ENCODE measurements around the gene PAPPA.

The PAPPA gene

GRCh38 chr9:116280529-116280928, 126.9 kb downstream of the PAPPA start:
- H3K4me3 ChIP-seq (ENCODE audit: low read depth in 1 of 2, low read length in 1 of 2) = no peak overlapping the region
- no peak overlapping the region for H3K27ac ChIP-seq
- no peaks in the 10 kb centered on the region for H3K27me3 ChIP-seq
- TF ChIP-seq, protein P1, sequence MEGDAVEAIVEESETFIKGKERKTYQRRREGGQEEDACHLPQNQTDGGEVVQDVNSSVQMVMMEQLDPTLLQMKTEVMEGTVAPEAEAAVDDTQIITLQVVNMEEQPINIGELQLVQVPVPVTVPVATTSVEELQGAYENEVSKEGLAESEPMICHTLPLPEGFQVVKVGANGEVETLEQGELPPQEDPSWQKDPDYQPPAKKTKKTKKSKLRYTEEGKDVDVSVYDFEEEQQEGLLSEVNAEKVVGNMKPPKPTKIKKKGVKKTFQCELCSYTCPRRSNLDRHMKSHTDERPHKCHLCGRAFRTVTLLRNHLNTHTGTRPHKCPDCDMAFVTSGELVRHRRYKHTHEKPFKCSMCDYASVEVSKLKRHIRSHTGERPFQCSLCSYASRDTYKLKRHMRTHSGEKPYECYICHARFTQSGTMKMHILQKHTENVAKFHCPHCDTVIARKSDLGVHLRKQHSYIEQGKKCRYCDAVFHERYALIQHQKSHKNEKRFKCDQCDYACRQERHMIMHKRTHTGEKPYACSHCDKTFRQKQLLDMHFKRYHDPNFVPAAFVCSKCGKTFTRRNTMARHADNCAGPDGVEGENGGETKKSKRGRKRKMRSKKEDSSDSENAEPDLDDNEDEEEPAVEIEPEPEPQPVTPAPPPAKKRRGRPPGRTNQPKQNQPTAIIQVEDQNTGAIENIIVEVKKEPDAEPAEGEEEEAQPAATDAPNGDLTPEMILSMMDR (IDR thresholded peaks at IDR 0.05) = no peak
- H3K36me3 ChIP-seq = no peaks in the 10 kb centered on the region
- no peaks in the 10 kb centered on the region for H3K9me3 ChIP-seq
- H3K4me1 ChIP-seq (ENCODE audit: control insufficient read depth in 1 of 2, insufficient read depth in 1 of 2, low read depth in 1 of 2, low read length in 1 of 2) = no peaks in the 10 kb centered on the region

- Histone ChIP-seq H3K4me1 (ENCODE audit: control insufficient read depth in 1 of 2, insufficient read depth in 1 of 2, low read depth in 1 of 2, low read length in 1 of 2) (no peaks in the 10 kb centered on the region), H3K9me3 (no peaks in the 10 kb centered on the region), H3K27ac (no peak overlapping the region), H3K4me3 (ENCODE audit: low read depth in 1 of 2, low read length in 1 of 2) (no peak overlapping the region), H3K27me3 (no peaks in the 10 kb centered on the region), H3K36me3 (no peaks in the 10 kb centered on the region)
- TF ChIP-seq, protein P1 (IDR thresholded peaks at IDR 0.05) = no peak
Observed at GRCh38 chr9:116282597-116282996, 129.0 kb downstream of the PAPPA start.

GRCh38 chr9:116284518-116284917, 130.9 kb downstream of the PAPPA start:
- no peak overlapping the region for H3K27ac ChIP-seq
- no peaks in the 10 kb centered on the region for H3K27me3 ChIP-seq
- H3K36me3 ChIP-seq = no peaks in the 10 kb centered on the region
- H3K4me1 ChIP-seq (ENCODE audit: control insufficient read depth in 1 of 2, insufficient read depth in 1 of 2, low read depth in 1 of 2, low read length in 1 of 2) = no peaks in the 10 kb centered on the region
- H3K9me3 ChIP-seq = no peaks in the 10 kb centered on the region
- TF ChIP-seq, protein P1 (IDR thresholded peaks at IDR 0.05) = no peak
- no peak overlapping the region for H3K4me3 ChIP-seq (ENCODE audit: low read depth in 1 of 2, low read length in 1 of 2)

GRCh38 chr9:116285320-116285719, 131.7 kb downstream of the PAPPA start:
- no peaks in the 10 kb centered on the region for H3K36me3 ChIP-seq
- H3K27ac ChIP-seq = no peak overlapping the region
- H3K27me3 ChIP-seq = no peaks in the 10 kb centered on the region
- TF ChIP-seq, protein P1 (IDR thresholded peaks at IDR 0.05) = no peak
- H3K4me3 ChIP-seq (ENCODE audit: low read depth in 1 of 2, low read length in 1 of 2) = no peak overlapping the region
- H3K9me3 ChIP-seq = no peaks in the 10 kb centered on the region
- H3K4me1 ChIP-seq (ENCODE audit: control insufficient read depth in 1 of 2, insufficient read depth in 1 of 2, low read depth in 1 of 2, low read length in 1 of 2) = no peaks in the 10 kb centered on the region

DNA sequence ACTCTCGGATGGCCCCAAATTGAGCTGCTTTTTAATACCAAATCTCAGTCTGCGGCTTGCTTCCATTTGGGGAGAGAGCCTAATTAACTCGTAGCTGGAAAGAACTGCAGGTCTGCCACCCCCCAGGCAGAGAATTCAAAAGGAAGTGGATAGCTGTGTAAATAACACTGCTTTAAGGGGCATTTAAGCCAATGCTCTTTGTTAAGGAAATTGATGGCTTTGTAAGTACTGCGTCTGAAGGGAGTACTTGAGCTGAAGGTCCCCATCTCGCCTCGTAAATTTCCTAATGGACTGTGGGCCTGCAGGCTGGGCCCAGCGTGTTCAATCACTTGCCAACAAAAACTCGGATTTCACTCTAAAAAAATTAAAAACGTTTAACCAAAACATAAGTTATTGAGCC, 132.7 kb downstream of the PAPPA start:
- Histone ChIP-seq H3K27me3 (no peaks in the 10 kb centered on the region), H3K4me3 (ENCODE audit: low read depth in 1 of 2, low read length in 1 of 2) (no peak overlapping the region), H3K27ac (no peak overlapping the region), H3K9me3 (no peaks in the 10 kb centered on the region), H3K36me3 (no peaks in the 10 kb centered on the region), H3K4me1 (ENCODE audit: control insufficient read depth in 1 of 2, insufficient read depth in 1 of 2, low read depth in 1 of 2, low read length in 1 of 2) (no peaks in the 10 kb centered on the region)
- TF ChIP-seq, protein P1 (IDR thresholded peaks at IDR 0.05) = no peak

DNA sequence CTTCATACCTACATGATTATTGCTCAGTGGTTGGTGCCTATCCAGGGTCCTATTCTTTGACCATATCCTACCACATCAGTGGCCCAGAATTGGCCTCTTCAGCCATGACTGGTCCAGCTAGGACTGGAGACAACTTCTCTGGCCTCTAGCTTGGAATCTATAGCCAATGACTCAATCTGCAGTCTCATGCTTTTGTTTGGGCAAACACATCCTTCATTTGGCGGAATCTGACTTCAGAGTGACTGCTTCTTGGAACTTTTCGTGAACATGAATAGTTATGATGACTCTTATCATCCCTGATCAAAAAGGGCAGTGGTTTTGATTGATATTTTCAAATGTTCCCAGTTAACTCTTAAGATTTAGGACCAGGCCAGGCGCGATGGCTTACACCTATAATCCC, 134.1 kb downstream of the PAPPA start:
- no peak overlapping the region for H3K27ac ChIP-seq
- TF ChIP-seq, protein P1 (IDR thresholded peaks at IDR 0.05) = no peak
- H3K36me3 ChIP-seq = no peaks in the 10 kb centered on the region
- H3K4me1 ChIP-seq (ENCODE audit: control insufficient read depth in 1 of 2, insufficient read depth in 1 of 2, low read depth in 1 of 2, low read length in 1 of 2) = no peaks in the 10 kb centered on the region
- no peak overlapping the region for H3K4me3 ChIP-seq (ENCODE audit: low read depth in 1 of 2, low read length in 1 of 2)
- H3K27me3 ChIP-seq = no peaks in the 10 kb centered on the region
- no peaks in the 10 kb centered on the region for H3K9me3 ChIP-seq

Data from neutrophil (primary cell).